ENCODE measurements around the gene CHST11. TPM values are rescaled to one million over a fixed set of nuclear protein-coding genes. Genes with fewer than 3 reads are reported as not detected.
A peak's percentile ranks its signal among the peaks of the same experiment; 100 is the strongest.

CHST11 gene
- total RNA-seq, 1 donor from 2014 or later, result 7.7 TPM

DNA sequence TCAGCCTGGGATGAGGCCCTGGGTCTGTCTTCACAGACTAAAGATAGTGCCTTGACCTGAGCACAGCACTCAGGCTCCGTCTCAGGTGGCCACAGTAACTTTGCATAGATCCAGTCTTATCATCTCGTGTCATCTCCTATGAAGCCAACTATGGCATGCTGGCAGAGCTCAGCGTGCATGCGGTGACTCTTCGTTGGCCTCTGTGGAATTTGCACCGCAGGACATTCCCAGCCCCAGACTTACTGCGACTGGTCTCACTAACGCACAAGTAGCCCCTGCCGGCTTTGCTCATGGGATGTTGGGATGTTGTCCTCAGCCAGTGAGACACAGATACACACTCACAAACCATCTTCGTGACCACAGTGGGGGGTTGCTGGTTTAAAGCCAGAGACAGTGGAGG lies 199.6 kb downstream of the CHST11 start:
- H3K4me1 Mint-ChIP-seq, result peaks cover 61% of the 10 kb centered on the region
- peaks cover 4% of the 10 kb centered on the region for H3K27me3 Mint-ChIP-seq (ENCODE audit: insufficient read depth, low read depth)
- TF ChIP-seq EZH2phosphoT487 (IDR thresholded peaks at IDR 0.05) (no peak), EZH2 (IDR thresholded peaks at IDR 0.05) (no peak)
- TF ChIP-seq, protein P1, sequence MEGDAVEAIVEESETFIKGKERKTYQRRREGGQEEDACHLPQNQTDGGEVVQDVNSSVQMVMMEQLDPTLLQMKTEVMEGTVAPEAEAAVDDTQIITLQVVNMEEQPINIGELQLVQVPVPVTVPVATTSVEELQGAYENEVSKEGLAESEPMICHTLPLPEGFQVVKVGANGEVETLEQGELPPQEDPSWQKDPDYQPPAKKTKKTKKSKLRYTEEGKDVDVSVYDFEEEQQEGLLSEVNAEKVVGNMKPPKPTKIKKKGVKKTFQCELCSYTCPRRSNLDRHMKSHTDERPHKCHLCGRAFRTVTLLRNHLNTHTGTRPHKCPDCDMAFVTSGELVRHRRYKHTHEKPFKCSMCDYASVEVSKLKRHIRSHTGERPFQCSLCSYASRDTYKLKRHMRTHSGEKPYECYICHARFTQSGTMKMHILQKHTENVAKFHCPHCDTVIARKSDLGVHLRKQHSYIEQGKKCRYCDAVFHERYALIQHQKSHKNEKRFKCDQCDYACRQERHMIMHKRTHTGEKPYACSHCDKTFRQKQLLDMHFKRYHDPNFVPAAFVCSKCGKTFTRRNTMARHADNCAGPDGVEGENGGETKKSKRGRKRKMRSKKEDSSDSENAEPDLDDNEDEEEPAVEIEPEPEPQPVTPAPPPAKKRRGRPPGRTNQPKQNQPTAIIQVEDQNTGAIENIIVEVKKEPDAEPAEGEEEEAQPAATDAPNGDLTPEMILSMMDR (IDR thresholded peaks at IDR 0.05), result no peak
- DNase-seq (ENCODE audit: low spot score), result peak; percentile 46
- H3K4me3 Mint-ChIP-seq, result no peak overlapping the region
- Histone ChIP-seq H3K9ac (no peak overlapping the region), H3K79me2 (ENCODE audit: low read depth) (no peaks in the 10 kb centered on the region), H3K4me1 (peaks cover 37% of the 10 kb centered on the region), H3K36me3 (no peaks in the 10 kb centered on the region), H3K27me3 (no peaks in the 10 kb centered on the region), H3K4me3 (no peak overlapping the region), H2AFZ (replicated peaks) (no peak overlapping the region), H3K4me2 (peak overlapping the region; percentile 13), H3K9me3 (ENCODE audit: low read depth) (no peaks in the 10 kb centered on the region), H3K27ac (no peak overlapping the region), H3F3A (ENCODE audit: low read depth) (peaks cover 6% of the 10 kb centered on the region), H4K20me1 (ENCODE audit: low read depth) (peaks cover 23% of the 10 kb centered on the region)
- no peaks in the 10 kb centered on the region for H3K9me3 Mint-ChIP-seq
- no peaks in the 10 kb centered on the region for H3K36me3 Mint-ChIP-seq
- peak overlapping the region; percentile 16 for H3K27ac Mint-ChIP-seq

DNA sequence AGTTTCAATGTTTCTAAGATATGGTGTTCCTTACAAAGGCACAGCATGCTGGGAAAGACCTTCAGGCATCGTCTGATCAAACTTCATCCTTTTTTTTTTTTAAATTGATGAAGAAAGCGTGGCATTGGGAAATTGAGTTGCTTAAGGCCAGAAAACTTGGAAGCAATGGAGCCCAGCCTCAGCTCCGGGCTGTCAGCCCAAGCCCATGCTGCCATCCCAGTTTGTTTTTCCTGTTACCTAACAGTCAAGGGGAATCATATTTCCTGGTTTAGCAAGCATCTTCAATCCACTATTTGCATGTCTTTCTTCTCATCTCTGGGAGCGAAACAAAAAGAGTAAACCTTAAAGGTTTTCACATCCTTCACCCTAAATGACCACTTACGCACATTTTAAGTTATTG lies 200.2 kb downstream of the CHST11 start:
- Histone ChIP-seq H2AFZ (replicated peaks) (no peak overlapping the region), H4K20me1 (ENCODE audit: low read depth) (peaks cover 23% of the 10 kb centered on the region), H3K4me1 (peaks cover 31% of the 10 kb centered on the region), H3K27me3 (no peaks in the 10 kb centered on the region), H3K27ac (no peak overlapping the region), H3K9me3 (ENCODE audit: low read depth) (no peaks in the 10 kb centered on the region), H3K4me2 (no peak overlapping the region), H3F3A (ENCODE audit: low read depth) (peaks cover 6% of the 10 kb centered on the region), H3K36me3 (no peaks in the 10 kb centered on the region), H3K79me2 (ENCODE audit: low read depth) (no peaks in the 10 kb centered on the region), H3K9ac (no peak overlapping the region), H3K4me3 (no peak overlapping the region)
- Mint-ChIP-seq H3K36me3 (no peaks in the 10 kb centered on the region), H3K4me3 (no peak overlapping the region), H3K9me3 (no peaks in the 10 kb centered on the region), H3K27ac (no peak overlapping the region), H3K27me3 (ENCODE audit: insufficient read depth, low read depth) (peaks cover 4% of the 10 kb centered on the region), H3K4me1 (peaks cover 58% of the 10 kb centered on the region)
- no peak for DNase-seq (ENCODE audit: low spot score)
- TF ChIP-seq EZH2 (IDR thresholded peaks at IDR 0.05) (no peak), EZH2phosphoT487 (IDR thresholded peaks at IDR 0.05) (no peak)
- TF ChIP-seq, protein P1 (IDR thresholded peaks at IDR 0.05), result no peak

DNA sequence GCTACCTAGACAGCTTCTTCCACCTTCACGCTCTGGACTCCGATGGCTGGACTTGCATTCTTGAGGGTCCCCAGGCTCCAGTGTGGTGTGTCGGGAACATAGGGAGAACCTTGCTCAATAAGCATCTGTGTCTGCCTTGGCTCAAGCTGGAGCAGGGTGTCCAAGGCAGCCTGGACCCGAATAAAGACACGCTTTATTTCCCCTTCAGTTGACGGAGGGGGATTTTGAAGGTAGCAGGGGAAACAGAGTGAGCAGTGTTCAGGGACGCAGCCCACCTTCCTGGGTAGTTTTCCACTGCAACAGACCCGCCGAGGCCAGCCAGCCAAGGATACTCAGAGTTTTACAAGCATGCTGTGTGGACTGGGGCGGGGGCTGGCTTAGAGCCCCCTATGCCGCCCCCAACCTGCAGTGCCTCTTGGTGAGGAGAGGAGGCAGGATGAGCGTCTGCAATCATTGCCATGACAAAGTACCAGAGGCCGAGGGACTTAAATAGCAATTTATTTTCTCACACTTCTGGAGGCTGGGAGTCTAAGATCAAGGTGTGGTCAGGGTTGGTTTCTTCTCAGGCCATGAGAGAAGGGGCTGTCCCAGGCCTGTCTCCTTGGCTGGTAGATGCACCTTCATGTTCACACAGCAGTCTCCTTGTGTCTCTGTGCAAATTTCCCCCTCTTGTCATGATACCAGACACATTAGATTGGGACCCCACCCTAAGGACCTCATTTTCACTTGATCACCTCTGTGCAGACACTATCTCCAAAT lies 201.2 kb downstream of the CHST11 start:
- H3K36me3 ChIP-seq, result no peaks in the 10 kb centered on the region
- H3F3A ChIP-seq (ENCODE audit: low read depth), result peaks cover 6% of the 10 kb centered on the region
- no peaks in the 10 kb centered on the region for H3K9me3 Mint-ChIP-seq
- H2AFZ ChIP-seq (replicated peaks), result no peak overlapping the region
- H3K4me3 Mint-ChIP-seq, result no peak overlapping the region
- no peaks in the 10 kb centered on the region for H3K27me3 ChIP-seq
- H3K4me1 Mint-ChIP-seq, result peaks cover 55% of the 10 kb centered on the region
- no peak for DNase-seq (ENCODE audit: low spot score)
- peak overlapping the region; percentile 5 for H3K27ac Mint-ChIP-seq
- H4K20me1 ChIP-seq (ENCODE audit: low read depth), result peaks cover 23% of the 10 kb centered on the region
- no peak overlapping the region for H3K4me2 ChIP-seq
- no peaks in the 10 kb centered on the region for H3K36me3 Mint-ChIP-seq
- H3K9ac ChIP-seq, result no peak overlapping the region
- TF ChIP-seq EZH2phosphoT487 (IDR thresholded peaks at IDR 0.05) (no peak), EZH2 (IDR thresholded peaks at IDR 0.05) (no peak)
- TF ChIP-seq, protein P1 (IDR thresholded peaks at IDR 0.05), result no peak
- peaks cover 28% of the 10 kb centered on the region for H3K4me1 ChIP-seq
- no peak overlapping the region for H3K27ac ChIP-seq
- no peaks in the 10 kb centered on the region for H3K79me2 ChIP-seq (ENCODE audit: low read depth)
- H3K27me3 Mint-ChIP-seq (ENCODE audit: insufficient read depth, low read depth), result peaks cover 4% of the 10 kb centered on the region
- no peak overlapping the region for H3K4me3 ChIP-seq
- H3K9me3 ChIP-seq (ENCODE audit: low read depth), result no peaks in the 10 kb centered on the region

Measured in neural progenitor cell (in vitro differentiated cells).